ENCODE results near the gene DPP7.

Gene DPP7

DNA sequence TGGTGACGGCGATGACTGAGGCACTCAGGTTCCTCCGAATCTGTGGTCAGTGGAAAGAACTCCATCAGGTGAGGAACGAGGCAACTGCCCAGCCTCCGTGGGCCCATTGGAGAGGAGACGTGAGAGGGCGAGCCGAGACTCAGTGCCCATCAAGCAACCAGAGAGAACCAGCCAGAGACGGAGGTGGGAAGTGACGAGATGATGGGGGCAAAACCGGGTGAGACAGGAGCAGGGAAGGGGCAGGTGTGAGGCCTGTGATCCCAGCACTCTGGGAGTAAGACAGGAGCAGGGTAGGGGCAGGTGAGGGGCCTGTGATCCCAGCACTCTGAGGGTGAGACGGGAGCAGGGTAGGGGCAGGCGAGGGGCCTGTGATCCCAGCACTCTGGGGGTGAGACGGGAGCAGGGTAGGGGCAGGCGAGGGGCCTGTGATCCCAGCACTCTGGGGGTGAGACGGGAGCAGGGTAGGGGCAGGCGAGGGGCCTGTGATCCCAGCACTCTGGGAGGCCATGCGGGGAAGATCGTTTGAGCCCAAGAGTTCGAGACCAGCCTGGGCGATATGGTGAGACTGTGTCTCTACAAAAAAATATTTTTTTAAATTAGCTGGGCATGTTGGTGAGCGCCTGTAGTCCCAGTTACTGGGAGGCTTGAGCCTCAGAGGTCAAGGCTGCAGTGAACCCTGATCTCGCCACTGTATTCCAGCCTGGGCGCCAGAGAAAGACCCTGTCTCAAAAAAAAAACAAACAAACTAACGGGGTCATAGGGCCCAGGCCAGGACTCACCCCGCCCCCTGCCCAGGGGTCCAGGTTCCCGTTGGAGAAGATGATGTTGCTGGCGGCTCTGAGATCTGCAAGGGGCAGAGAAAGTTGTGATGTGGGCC lies 3.4 kb downstream of the DPP7 start:
- no peak for DNase-seq

DNA sequence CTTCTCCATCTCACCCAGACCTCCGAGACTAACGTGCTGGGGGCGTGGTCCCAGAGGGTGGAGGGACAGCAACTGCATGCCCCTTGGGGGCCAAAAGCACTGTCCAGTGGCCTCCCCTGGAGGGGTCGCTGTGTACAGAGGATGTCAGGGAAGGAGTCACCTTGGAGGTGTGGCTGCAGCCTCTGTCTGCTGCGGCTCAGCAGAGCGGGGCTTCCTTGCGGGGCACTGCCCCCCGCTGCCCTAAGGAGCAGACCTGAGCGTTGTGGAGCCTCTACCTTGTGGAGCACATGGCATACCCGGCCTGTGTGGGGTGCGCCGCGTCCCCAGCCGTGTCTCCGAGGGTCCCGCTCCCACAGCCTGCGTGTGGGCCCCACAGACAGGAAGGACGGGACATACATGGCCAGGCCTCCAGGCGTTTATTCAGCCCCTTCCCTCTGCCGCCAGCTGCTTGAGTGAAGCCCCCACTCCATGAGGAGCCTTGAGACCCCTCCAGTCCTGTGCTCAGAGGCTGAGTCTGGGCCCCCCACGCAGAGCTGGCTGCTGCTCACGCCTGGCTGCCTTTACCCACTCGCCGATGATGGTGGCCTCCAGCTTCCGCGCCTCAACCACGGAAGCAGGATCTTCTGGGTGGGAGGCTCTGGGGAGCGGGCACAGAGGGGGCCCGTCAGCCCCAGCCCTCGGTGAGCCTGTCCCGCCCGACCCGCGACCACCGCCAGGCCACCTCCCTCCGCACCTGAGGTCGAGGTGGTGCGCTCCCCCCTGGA lies 4.2 kb downstream of the DPP7 start:
- no peak for DNase-seq

DNA sequence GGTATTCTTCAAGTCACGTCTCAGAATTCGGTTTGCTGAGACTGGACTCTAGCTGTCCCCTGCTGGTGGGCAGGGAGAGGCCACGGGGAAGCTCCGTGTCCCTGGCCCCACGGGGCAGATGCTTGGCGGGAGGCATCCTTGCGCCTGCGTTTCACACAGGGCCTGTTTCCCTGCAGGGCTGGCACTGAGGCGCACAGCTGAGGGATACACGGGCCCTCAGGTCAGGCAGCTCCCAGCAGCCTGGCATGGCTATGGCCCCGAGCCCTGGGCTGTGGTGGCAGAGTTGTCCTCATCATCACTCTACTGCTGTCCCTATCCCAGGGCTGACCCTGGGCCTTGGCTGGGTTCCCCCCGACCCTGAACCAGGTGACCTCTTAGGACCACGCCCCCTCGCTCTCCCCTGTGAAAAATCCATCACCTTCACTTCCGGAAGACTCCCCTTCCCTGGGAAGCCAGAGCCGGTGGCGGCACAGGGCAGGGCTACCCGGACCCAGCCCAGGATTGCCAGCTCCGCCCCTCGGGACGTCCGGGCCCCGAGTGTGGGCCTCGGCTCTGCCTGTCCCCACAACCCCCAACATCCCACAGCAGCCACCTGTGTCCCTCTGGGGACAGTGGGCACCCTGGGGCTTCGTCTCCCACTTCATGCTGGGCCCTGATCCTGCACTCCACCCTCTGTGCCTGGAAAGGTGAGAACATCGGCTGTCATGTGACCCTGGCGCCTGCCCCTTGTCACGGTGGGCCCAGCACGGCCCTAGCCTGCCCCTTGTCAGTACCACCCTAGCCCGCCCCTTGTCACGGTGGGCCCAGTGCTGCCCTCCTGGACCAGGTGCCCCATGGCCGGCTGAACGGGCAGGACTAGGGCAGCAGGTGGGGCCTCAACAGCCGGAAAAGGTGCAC lies 5.0 kb downstream of the DPP7 start:
- DNase-seq: no peak

DNA sequence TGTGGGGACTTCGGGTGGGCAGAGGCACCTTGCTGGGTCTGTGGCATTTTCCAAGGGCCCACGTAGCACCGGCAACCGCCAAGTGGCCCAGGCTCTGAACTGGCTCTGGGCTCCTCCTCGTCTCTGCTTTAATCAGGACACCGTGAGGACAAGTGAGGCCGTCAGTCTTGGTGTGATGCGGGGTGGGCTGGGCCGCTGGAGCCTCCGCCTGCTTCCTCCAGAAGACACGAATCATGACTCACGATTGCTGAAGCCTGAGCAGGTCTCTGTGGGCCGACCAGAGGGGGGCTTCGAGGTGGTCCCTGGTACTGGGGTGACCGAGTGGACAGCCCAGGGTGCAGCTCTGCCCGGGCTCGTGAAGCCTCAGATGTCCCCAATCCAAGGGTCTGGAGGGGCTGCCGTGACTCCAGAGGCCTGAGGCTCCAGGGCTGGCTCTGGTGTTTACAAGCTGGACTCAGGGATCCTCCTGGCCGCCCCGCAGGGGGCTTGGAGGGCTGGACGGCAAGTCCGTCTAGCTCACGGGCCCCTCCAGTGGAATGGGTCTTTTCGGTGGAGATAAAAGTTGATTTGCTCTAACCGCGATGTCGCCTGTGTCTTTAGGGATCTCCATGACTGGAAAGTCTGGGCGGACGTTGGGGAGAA lies 5.8 kb downstream of the DPP7 start:
- no peak for DNase-seq

DNA sequence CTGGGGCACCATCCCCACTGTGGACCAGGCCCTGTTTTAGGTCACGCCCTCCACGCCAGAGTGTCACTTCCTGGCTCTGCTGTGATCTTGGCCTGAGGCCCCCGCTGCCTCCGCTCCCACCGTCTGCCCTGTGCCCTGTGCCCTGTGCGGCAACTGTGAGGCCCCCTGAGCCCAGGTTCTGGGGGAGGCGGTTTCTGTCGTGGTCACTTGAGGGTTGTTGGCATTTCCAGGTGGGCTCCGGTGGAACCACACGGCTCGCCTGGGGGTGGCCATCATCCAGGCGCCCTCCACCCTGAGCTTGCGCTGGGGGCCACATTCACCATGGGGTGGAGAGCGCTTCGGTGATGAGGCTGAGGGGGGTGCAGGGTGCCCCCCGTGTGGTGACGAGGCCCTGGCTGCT lies 6.6 kb downstream of the DPP7 start:
- DNase-seq: no peak

DNA sequence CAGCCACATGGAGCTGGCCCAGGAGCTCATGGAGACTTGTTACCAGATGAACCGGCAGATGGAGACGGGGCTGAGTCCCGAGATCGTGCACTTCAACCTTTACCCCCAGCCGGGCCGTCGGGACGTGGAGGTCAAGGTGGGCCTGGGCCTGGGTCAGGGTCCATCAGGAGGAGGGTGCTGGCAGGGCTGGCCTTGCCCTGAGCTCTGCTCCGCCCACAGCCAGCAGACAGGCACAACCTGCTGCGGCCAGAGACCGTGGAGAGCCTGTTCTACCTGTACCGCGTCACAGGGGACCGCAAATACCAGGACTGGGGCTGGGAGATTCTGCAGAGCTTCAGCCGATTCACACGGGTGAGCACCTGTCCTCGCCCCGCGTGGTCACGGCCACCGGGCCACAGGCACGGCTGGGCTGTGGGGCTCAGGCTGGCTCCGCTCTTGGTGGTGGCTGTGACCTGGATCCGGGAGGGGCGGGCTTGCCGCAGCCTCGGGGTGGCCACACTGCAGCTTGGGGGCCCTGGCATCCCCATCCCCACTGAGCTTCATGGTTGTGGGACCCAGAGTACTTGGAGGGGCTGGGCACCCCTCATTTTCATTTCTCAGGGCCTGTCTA lies 7.1 kb downstream of the DPP7 start:
- no peak for DNase-seq

DNA sequence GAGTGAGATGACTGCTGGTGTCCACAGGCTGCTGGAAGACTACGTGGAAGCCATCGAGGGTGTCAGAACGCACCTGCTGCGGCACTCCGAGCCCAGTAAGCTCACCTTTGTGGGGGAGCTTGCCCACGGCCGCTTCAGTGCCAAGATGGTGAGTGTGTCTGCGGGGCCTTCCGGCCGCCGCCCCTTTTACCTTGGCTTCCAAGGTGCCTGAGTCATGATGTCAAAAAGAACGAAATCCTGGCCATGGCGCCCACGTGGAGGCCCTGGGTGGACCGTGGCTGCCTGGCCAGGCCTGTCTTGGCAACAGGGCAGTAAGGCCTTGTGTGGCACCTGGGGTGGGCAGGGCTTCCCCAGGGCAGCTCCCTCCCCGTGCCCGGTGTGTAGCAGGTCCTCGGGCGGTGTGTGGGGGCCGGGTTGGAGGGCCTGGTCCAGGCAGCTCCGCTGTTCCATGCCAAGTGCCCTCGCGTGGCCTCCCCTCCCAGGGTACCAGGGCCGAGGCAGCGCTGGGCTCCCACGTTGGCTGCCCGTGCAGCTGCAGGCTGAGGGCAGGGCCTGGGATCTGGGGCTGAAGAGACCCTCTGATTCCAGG lies 7.8 kb downstream of the DPP7 start:
- no peak for DNase-seq

DNA sequence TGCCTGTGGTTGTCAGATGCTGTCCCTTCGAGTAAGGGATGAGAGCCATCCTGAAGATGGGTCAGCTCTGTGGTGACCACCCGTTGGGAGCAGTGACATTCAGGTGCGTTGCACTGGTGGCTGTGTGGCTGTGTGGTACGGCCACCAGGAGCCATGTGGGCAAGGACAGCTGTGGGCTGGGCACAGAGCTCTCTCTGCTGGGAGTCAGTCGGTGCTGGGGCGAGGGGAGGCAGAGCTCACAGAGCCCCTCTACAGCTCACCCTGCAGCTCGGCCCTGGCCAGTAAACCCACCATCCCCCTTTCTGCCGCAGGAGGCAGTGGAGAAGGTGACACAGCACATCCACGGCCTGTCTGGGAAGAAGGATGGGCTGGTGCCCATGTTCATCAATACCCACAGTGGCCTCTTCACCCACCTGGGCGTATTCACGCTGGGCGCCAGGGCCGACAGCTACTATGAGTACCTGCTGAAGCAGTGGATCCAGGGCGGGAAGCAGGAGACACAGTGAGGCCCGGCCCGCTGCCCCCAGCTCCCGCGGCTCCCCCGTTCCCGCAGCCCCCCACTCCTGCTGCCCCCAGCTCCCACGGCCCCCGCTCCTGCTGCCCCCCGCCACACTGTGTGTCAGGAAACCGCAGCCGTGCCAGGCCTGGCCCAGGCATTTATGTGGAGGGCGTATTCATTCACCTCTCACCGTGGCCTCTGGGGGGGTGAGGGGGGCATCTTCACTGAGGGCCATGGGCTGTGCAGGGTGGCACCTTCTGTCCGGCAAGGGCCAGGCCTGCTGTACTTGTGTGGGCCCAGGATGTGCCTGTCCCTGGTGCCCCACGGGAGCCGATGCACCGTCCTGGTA lies 8.5 kb downstream of the DPP7 start:
- no peak for DNase-seq

DNA sequence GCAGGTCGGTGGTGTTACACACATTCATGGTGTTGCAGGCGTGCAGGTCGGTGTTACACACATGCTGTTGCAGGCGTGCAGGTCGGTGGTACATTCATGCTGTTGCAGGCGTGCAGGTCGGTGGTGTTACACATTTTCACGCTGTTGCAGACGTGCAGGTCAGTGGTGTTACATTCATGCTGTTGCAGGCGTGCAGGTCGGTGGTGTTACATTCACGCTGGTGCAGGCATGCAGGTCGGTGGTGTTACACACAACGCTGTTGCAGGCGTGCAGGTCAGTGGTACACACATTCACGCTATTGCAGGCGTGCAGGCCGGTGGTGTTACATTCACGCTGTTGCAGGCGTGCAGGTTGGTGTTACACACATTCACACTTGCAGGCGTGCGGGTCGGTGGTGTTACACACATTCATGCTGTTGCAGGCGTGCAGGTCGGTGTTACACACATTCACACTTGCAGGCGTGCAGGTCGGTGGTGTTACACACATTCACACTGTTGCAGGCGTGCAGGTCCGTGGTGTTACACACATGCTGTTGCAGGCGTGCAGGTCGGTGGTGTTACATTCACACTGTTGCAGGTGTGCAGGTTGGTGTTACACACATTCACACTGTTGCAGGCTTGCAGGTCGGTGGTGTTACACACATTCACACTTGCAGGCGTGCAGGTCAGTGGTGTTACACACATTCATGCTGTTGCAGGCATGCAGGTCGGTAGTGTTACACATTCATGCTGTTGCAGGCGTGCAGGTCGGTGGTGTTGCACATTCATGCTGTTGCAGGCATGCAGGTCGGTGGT lies 11.1 kb downstream of the DPP7 start:
- DNase-seq: no peak

DNA sequence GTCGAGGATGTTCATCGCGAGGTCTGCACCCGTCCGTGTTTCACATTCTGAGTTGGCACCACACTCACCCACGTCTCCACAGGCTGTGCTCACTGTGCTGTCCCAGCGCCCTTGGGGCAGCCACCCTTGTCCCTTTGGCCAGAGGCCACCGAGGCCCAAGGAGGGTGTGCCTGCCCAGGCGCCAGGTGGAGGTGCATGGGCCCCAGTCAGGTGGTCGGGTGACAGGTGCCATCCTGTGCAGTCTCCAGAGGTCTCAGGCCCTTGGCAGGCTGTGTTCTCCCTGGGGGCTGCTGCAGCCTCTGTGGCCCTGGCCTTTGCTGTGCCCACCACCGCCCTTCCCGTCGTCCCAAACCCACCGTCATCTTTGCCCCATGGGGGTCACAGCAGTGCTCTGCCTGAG lies 15.3 kb downstream of the DPP7 start:
- DNase-seq: no peak

DNA sequence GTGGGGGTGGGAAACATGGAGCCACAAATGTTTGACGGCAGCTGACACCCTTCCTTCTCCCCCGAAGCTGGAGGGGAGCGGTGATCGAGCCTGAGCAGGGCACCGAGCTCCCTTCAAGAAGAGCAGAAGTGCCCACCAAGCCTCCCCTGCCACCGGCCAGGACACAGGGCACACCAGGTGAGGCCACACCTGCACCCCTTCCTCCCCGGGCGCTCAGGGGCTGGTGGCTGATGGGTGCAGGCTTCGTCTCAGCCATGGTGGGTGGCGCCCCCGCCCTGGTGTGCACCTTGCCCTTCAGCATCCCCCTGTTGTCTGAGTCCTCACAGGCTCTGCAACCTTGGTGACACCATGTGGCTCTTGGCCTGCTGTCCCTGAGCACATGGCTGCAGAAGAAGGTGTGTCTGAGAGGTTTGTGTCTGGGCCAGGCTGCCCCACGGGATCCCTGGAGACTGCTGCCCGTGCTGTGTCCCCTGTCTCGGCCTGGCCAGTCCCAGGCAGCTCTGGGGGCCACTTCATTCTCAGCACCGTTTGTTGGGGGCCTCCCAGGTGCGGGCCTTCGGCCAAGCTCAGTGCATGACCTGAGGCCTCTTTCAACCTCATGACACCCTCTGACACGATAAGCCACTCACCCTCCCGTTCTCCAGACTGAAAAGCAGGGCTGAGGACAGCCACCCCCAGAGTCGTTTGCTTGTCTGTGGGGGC lies 16.6 kb downstream of the DPP7 start:
- no peak for DNase-seq

DNA sequence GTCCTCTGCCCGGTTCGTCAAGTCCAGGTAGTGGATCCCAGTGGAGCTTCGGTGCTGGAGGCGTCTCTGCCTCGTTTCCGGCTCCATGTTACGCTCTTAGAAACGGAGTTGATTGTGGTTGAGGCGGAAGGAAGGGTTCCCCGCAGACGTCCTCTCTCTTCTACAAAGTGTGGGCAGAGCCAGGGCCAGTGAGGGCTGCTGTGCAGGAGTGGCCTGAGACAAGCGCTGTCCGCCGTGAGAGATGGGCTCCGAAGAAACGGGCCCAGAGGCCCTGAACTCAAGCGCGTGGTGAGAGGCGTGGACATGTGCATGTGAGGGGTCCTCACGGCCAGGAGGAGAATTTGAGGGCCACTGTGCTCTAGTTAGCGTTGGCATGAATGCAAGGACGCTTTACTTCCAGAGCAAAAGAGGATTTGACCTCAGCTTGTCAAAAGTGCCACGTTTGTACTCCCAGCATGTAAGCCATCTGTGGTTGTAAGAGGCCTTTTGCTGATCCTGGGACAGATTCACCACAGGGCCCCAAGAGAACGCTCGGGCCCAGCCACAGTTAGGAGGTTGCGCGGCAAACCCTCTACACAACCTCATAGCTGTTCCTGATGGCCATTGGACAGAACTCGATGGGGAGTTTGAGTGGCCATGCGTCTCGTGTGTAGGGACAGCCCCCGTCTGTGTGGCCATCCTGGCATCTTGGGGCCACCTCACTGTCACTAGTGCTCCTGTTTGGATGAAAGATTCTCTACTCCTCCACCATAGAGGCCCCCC lies 17.6 kb downstream of the DPP7 start:
- DNase-seq: no peak

DNA sequence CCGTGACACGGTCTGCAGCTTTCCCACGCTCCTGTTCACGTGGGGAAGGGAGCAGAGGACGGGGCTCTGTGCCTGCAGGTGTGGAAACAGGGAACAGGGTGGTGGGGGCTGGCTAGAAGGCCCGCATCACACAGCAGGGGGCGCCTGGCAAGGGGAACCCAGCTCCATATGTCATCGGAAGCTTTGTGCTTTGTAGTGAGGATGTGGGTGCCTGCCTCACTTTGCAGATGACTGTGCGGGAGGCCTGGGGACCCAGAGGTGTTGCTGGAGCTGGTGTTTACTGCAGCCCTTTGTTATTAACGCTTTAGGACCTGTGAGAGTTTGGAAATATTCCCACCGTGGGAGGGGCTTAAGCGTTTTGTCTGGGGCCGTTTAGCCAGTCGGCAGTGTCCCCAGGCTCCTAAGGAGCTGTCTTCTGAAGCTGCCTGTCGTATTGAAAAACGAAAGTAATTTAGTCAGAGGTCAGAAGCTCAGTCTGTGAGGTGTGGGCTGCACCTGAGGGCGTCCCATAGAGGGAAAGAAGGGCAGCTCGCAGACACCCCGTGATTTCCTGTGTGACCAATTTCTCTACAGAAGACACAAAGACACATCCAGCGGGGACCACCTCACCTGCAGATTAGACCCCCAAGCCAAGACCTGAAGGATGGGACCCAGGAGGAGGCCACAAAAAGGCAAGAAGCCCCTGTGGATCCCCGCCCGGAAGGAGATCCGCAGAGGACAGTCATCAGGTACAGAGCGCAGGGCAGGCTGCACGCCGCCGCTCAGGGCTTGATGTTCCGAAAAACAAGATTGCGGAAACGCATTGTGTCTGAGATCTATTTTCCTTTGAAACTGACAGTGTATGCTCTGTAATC lies 18.6 kb downstream of the DPP7 start:
- DNase-seq: peak; percentile 50

DNA sequence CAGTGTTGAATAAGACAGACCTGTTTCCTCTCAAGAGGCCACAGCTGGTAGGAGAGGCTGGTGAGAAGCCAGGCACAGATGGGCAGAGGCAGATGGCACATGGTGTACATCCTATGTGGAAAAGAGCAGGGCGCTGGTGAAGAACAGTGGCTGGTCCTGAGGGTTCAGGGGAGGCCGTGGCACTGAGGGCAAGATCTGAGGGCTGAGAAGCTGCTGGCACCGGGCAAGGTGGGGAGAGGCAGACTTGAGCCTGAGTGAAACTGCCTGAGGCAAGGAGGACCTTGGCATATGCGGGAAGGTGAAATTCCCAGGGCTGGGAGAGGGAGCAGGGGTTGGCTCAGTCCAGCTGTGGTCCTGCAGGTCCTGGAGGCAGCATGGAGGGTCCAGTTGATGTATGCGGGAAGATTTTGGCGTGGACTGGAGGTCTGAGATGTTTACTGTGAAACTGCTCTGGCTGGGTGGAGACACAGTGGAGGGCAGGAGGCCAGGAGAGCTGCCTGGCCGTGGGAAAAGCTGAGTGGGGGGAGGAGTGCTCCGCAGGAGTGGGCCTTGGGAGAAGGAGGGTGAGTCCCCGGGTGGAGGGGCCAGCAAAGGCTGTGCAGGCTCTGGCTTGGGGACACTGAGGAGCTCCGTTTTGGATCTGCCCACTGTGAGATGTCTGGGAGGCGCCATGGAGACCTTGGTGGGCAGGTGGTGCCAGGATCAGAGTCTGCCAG lies 25.1 kb downstream of the DPP7 start:
- DNase-seq: no peak

DNA sequence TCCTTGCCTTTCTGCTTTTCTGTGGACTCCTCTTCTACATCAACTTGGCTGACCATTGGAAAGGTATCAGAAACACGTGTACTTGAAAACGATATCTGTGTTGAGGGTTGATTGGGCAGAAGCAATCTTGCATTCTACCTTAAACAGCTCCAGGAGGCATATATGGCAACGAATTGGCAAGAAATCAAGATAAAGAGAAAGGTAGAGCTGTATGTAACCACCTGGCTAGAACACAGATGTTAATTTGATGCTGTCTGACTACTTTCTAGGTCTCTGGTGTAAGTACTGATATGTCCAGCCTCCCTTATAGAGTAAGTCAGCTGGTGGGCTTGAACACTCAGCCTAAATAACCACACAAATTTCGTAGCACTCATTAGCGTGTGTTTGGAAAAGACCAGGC lies 26.4 kb downstream of the DPP7 start:
- DNase-seq: no peak

DNA sequence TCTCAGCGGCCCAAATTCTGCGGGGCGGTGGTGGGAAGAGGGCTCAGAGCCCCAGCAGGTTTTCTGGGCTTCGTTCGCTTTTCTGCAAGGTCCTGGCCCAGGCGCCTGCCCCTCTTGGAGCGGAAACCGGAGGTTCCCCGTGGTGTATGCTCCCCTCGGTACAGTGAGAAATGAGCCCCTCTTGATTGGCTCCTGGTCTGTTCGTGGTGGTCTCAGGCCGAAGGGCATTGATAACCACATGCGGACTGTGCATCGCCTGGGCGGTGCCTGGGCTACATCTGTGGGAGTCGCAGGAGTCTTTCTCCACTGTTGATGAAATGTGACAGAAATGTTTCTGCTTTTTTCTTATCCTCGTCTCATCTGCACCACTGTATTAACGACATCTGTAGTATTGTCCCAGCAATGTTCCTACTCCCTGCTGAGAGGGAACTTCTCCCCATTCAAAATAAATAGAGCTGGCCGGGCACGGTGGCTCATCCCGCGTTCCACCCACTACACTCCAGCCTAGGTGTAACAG lies 27.1 kb downstream of the DPP7 start:
- DNase-seq: no peak

Data from activated gamma-delta T cell (primary cell).